ENCODE measurements around the gene WDFY4.

The WDFY4 gene

DNA sequence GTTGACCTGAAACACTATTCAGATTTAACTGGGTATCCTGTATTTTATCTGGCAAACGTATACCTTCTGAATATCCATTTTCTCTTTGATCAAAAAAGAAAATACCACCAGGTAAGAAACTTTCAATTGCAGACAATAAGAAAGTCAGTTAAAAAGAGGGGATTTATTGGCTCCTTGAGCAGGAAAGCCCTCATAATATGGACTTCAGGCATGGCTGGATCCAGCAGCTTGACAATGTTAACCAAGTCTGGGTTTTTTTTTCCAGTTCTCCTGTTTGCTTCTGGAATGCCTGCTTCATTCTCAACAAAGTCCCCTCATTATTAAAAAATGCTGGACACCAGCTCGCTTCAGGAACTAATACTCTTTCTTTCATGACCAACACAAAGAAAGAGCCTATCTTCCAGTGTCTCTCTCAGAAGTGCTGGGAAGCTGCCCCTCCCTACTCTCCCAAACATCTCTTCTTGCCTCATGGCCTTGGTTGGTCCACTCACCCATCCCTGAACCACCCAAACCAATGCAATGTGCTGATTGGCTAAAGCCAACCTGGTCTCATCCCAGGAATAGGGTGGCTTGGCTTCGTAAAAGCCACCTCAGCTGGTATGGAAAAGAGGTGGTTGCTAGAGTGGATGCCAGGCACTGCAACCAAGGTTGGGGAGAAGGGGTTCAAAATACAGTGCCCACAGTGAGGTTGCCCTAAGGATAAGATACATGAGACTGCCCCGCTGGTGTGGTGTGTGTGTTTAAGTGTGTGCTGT lies 30.6 kb upstream of the WDFY4 start:
- in situ Hi-C loops (cut with MboI; ENCODE audit: low sequenced_read_pairs), result loop anchor here (10.0 to 25.0 kb wide), 3 partner anchors 99 to 858 kb away; no protein-coding TSS in a partner anchor

DNA sequence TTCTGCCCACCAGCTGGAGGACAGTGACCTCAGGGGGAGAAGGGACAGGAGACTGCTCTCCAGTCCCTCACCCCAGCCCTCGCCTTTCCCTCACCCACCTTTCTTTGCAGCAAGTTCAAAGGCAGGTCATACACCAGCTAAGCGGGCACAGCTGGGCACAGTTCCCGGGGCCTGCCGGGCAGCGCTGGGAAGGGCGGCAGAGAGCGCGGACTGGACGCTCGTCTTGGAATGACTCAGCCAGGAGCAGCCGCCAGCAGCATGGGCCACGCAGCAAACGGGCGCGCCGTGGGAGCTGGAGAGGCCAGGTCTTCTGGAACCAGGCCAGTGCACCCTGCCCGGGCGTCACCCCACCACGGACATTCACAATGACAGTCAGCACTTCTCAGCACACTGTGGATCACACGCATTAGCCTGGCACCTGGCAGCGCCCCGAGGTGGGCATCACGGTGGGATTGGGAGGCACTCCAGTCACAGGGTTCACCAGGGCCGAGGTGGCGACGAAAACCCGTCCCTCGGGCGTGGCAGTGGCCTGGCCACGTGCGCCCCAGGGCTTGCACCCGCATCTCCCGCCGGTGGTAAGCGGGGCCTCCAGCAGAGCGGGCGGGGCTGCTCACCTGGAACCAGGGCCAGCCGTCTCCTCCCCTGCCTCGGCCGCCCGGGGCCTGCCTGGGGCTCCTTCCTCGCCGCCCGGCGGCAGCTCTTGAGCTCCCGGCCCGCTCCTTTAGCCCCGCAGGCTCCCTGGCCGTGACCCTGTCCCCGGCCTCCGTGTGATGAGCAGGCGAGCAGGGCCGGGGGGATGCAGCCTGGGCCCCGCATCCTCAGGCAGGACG lies 29.0 kb upstream of the WDFY4 start:
- in situ Hi-C loops (cut with MboI; ENCODE audit: low sequenced_read_pairs), result loop anchor here (10.0 to 25.0 kb wide), 3 partner anchors 101 to 857 kb away; no protein-coding TSS in a partner anchor

DNA sequence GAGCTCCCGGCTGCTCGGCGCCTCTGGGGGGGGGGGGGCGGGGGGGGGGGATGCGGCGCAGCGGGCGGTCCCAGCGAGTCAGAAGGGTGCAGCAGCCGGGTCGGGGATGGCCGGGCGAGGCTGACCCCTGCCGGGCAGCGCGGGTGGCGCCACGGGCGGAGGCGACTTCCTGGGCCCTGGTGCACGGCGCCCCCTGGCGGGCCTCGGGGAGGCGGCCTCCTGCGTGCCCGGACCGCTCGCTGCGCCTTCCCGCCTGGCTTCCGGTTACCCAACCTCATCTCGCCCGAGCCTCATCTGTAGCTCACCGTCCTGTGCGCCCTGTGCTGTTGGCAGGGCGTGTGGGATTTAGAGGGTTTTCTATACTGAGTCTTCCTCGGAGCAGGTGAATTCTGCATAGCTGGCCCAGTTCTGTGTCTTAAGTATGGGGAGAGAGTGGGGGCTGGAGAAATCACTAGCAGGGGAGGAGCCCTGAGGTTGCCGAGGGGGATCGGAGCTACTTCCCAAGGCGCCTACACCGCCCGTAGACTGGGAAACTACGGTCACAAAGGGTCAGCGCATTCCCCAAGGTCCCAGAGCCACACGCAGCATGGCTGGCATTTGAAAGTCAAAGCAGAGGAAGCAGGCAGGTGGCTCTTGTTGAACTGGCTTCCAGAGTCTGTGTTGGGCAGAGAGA lies 28.3 kb upstream of the WDFY4 start:
- in situ Hi-C loops (cut with MboI; ENCODE audit: low sequenced_read_pairs), result loop anchor here (10.0 to 25.0 kb wide), 3 partner anchors 102 to 856 kb away; no protein-coding TSS in a partner anchor

DNA sequence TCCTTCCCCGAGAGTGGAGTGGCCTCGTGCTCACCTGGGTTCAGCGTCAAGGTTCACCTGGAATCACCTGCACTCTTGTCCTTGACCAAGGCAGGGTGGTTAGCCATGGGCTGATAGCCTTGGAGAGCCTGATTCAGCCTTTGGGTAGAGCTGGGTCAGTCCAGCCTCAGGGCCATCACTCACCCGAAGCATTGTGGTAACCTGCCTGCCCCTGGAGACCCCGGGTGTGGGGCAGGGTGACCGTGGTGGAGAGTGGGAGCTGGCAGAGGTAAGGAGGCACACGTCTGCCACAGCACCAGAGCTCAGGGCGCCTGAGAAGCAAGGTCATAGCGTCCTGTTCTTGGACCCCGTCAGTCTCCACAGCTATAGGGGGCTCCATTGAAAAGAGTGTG lies 27.8 kb upstream of the WDFY4 start:
- in situ Hi-C loops (cut with MboI; ENCODE audit: low sequenced_read_pairs), result loop anchor here (10.0 to 25.0 kb wide), 3 partner anchors 102 to 855 kb away; no protein-coding TSS in a partner anchor

DNA sequence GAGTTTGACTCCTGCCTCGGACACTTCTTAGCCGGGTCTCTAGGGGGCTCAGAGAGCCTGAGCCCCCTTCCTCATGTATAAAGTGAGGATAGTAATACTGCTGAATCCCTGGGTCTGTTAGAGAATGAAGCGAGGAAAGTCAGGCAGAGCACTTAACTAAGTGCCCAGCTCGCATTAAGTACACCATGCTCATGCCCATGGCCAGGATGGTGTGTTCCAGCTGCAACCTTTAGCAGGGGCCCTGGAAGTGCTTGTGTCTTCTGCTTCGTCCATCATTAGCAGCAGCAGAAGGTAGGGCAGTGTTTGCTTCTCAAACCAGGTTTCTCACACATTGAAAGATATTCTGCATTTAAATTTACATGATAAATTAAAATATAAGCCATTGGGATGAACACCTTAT lies 27.3 kb upstream of the WDFY4 start:
- in situ Hi-C loops (cut with MboI; ENCODE audit: low sequenced_read_pairs), result loop anchor here (10.0 to 25.0 kb wide), 3 partner anchors 103 to 855 kb away; no protein-coding TSS in a partner anchor

DNA sequence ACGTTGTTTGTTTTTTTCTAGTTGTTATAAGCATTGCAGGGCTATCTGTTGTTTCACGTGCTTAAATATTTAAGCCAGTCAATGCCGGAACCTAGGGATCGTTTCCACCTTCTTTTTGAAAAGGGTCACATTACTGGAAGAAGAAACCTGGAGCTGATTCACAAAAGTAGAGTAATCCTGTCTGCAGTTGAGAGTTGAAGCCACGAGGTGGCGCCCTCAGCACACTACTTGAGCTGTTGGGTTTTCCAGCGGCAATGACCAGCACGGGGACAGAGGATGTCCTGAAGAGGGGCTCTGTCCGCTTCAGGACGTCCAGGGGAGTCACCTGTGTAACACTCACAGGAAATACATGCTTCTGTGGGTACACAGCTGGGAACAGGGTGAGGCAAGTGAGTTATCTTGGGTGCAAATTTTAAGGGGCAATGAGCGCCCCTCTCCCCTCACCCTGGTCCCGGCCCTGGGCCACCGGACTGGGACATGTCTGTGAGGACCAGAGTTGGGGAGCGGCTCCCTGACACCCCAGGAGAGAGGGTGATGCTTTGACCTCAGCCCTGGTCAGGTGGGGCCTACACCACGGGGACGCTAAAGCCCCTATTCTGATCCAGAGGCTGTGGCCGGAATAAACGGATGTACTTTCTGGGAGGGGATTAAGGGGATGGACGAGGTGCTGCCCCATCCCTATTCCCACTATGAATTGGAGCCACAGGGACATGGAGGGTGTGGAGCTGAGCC lies 26.3 kb upstream of the WDFY4 start:
- in situ Hi-C loops (cut with MboI; ENCODE audit: low sequenced_read_pairs), result loop anchor here (10.0 to 25.0 kb wide), 3 partner anchors 104 to 854 kb away; no protein-coding TSS in a partner anchor

DNA sequence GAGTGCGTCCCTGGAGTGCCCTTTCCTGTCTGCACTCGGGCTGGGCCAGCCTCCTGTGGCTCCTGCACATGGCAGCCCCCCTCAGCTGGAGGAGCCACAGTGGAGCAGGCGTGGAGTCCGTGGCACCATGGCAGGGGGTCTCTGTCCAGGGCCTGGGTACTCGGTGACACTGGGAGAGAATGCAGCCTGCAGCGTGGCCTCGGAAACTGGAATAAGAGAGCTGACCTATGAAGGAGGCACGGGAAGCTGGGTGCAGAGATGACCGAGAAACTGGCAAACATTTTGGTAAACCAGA lies 25.8 kb upstream of the WDFY4 start:
- in situ Hi-C loops (cut with MboI; ENCODE audit: low sequenced_read_pairs), result loop anchor here (10.0 to 25.0 kb wide), 3 partner anchors 104 to 853 kb away; no protein-coding TSS in a partner anchor

DNA sequence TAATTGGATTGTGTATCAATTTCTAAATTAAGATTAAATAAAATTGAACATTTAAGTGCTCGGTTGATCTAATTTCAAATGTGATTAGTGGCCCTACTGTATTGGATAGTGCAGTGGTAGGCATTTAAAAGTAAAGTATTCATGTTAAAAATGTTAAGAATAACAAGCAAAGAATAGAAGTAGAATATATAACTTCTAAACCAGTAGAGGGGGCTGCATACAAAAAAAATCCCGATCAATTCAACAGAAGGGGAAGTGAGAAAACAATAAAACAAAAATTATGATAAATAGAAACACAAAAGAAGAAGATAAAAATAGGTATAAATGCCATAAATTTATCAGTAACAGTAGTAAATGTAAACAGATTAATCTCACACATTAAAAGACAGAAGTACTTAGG lies 24.9 kb upstream of the WDFY4 start:
- in situ Hi-C loops (cut with MboI; ENCODE audit: low sequenced_read_pairs), result loop anchor here (10.0 to 25.0 kb wide), 3 partner anchors 105 to 853 kb away; no protein-coding TSS in a partner anchor

DNA sequence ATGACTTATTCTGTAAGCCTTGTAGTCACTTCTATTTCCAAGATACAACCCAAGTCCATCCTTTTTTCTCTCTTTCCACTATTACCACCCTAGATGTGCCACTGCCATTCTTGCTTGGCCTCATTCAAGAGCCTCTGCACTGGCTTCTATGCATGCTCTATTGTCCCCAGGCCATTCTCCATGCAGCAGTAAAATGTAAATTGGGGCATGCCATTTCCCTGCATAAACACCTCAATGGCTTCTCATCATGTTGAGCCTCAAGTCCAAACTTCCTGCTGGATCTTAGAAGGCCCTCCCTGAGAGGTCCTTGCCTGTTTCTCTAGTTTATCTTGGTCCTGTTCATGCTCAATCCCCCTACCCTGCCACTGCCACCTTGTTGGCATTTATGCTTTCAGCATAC lies 23.2 kb upstream of the WDFY4 start:
- in situ Hi-C loops (cut with MboI; ENCODE audit: low sequenced_read_pairs), result loop anchor here (25.0 kb wide), 2 partner anchors 299 to 851 kb away; no protein-coding TSS in a partner anchor

DNA sequence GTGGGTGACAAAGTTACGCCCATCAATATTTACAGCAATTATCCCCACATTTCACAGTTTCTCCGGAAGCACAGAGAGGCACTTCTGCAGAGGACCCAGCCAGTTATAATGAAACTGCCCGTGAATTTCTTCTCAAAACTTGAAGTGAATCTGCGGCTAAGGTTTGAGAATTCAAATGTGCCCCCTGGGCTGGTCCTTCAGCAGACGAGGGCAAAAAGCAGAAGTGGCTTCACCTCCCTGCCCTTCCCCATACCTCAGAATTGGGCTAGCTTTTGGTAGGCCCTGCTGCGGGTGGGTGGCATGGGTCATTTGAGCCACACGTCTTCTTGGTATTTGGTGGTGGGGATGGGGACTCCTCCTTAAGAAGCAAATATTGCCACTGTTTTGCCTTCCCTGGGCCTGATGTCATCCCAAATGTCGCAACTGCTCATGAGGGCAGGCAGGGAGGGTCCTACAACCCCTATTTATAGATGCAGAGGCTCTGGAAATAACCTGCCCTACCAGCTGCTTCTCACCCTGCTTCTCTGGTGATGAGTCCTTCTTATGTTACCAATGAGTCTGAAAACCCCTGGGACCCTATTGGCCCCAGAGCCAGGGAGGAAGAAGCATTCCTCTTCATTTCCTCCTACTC lies 16.6 kb upstream of the WDFY4 start:
- in situ Hi-C loops (cut with MboI; ENCODE audit: low sequenced_read_pairs), result loop anchor here (25.0 kb wide), 2 partner anchors 306 to 844 kb away; no protein-coding TSS in a partner anchor

DNA sequence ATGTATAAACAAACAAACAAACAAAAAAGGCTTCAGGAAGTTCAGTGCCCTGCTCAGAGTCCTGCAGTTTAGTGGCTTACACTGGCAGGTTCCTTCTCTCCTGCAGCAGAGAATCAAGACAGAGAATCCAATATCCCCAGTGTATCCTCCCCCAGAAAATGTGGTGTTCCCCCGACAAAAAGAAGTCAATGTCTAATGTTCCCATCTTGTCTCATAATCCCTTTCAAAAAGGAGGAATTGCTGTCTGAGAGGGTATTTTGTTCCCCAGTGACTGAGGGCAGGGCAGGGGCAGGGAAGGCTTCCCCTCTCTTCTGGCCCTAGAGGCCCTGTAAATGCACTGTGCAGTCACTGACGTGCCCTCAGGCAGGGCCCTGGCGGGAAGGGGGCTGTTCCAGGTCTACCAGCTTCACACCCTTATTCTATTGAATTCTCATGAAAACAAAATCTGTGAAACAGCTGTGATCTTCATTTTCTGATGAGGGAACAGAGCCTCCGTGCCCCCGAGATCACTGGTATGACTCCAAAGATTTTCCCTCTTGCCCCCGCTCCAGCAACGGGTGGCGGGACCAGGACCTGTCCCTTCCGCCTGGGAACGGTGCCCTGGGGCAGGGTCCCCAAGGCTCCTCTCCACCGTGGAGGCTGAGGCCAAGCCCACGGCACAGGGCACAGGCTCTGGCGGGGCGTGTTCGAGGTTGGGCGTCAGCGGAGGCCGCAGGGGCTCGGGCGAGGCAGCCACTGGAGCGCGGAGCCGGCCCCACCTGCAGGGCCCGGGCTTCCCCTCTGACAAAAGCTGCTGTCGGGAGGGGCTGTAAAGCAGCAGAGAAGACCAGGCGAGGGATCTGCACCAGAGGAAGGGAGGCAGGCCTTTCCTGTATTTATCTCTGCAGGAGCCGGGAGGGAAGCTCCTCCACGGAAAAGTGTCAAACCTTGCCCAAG lies 13.4 kb upstream of the WDFY4 start:
- in situ Hi-C loops (cut with MboI; ENCODE audit: low sequenced_read_pairs), result loop anchor here (25.0 kb wide), 2 partner anchors 309 to 841 kb away; no protein-coding TSS in a partner anchor

DNA sequence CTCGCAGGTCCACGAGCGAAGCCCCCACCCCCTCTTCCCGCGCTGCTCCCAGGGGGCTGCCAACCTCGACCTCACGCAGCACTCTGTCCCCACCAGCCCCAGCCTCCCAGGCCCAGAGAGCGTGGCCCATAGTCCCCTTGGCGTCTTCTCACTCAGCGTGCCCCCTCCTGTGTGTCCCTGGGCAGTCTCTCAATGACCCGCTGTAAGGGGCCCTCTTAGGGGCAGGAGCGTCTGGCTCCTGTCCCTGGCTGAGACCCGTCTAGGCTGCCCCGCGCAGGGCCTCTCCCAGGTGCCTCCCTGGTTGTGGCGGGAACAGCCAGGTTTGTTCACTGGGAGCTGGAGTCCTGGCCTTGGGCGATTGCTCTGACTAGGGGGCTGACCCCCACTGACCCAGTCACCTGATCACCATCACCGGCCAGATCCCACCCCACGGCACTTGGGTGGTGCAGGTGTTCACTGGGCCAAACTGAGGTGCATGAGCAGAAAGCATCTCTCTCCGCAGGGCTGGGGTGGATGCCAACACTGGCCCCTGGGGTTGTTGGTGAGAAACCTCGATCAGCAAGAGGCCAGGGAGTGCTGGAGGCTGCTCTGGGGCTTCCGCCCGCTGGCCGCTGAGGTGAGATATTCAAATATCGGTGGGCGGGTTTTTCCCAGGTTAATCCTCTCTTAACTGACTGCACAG lies 12.6 kb upstream of the WDFY4 start:
- in situ Hi-C loops (cut with MboI; ENCODE audit: low sequenced_read_pairs), result loop anchor here (25.0 kb wide), 2 partner anchors 310 to 840 kb away; no protein-coding TSS in a partner anchor

DNA sequence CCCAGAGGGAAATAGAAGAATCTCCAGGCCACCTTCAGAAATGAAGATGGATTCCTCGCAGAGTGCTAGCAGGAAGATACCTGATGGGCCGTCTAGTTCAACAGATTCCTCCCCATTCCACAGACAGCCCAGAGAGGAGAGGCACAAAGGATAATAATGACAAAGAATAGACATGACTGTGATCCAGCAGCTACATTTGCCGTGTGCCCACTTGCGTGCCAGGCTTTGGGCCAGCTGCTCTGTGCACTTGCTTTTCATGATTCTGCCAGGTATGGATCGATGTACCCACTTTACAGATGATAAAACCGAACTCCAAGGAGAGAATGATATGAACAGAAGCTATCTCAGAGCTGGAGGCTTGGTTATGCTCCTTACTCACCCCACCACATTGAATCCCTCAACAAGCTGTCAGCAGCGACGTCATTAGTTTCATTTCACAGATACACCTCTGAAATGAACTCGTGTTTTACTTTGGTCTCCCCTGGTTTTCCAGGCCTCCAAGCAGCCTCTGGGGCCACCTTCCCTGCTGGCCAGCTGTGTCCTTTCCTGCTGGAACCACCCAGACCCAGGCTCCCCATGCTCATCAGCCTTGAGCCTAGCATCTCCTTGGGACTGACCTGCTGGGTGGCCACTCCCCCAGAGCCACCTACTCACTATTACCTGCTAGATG lies 11.9 kb upstream of the WDFY4 start:
- in situ Hi-C loops (cut with MboI; ENCODE audit: low sequenced_read_pairs), result loop anchor here (25.0 kb wide), 2 partner anchors 310 to 840 kb away; no protein-coding TSS in a partner anchor

DNA sequence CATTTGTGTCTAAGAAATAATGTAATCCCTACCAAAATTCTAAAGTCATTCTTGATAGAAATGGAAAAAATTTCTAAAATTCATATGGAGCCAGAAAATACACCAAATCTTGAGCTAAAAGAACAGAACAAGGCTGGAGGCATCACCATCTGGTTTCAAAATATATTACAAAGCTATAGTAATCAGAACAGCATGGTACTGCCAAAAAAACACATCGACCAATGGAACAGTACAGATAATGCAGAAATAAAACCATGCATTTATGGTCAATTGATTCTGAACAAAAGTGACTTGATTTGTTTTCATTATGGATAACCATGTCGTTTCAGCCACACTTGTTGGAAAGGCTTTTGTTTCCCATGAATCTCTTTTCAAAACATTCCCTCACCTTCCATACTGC lies 7.0 kb upstream of the WDFY4 start:
- in situ Hi-C loops (cut with MboI; ENCODE audit: low sequenced_read_pairs), result no loop called here

DNA sequence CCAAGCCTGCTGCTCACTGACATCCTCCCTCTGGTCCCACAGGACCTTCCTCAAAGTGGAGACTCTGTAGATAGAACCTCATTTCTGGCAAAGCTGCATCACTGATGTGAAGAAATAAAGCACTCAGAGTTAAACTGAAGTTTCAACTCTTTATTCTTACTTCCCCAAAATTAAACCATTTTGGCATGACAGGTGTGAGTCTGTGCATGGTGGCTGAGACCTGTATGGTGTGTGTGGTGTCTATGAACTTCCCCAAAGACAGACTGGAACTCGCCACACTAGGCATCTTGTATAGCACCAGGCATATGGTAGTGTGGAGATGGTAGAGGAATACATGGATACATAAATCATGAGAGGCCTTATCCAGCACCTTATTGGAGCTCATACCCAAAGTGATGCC lies 6.6 kb upstream of the WDFY4 start:
- in situ Hi-C loops (cut with MboI; ENCODE audit: low sequenced_read_pairs), result no loop called here

DNA sequence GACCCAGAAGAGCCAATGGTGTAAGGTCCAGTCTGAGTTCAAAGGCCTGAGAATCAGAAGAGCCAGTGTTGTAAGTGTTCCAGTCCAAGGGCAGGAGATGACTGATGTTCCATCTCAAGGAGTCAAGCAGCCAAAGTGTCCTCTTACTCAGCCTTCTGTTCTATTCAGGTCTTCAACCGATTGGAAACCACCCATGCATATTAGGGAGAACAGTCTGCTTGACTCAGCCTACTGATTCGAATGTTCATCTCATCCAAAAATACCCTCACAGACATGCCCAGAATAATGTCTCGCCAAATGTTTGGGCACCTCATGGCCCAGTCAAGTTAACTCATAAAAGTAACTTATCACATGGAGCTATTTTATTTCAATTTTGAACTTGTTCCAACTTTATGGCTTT lies 2.9 kb upstream of the WDFY4 start:
- in situ Hi-C loops (cut with MboI; ENCODE audit: low sequenced_read_pairs), result no loop called here

DNA sequence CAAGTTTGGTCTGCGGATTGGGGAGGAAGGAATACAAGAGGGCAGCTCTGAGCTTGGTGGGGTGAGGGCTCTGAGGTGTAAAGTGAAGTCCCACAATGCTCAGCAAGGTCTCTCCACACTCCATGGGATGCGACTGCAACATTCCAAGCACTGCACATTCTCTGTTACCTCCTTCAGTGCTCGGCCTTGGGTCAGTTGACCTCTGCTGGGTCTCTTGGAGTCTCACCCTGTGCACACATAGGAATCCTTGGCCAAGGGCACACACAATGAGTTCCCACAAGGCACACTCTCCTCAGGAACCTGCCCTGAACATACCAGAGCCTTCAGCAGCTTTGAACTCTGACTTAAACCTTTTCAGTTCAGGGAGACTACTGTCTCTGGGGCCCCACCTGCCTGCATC lies 2.4 kb upstream of the WDFY4 start:
- in situ Hi-C loops (cut with MboI; ENCODE audit: low sequenced_read_pairs), result no loop called here
